ENCODE data around the gene TIMM17A. TPM values are rescaled to one million over a fixed set of nuclear protein-coding genes. Genes with fewer than 3 reads are reported as not detected.
A peak's percentile ranks its signal among the peaks of the same experiment; 100 is the strongest.

The TIMM17A gene
- 10 to 100 TPM; 18.7 to 34.9 (median 29.7) TPM for total RNA-seq

- peak within 1 kb of the TSS; percentile 66 to 80 for H3K4me3 ChIP-seq
- peak; percentile 96 to 97 for DNase-seq
- H3K36me3 ChIP-seq = no peaks in the 10 kb centered on the region
- H3K27me3 ChIP-seq = no peaks in the 10 kb centered on the region
- peak within 1 kb of the TSS; percentile 84 to 89 for H3K27ac ChIP-seq
- intact Hi-C loops (cut with DNase I; ENCODE audit: low total_unique reads) = no loop called here
- peak; percentile 87 to 91 for TF ChIP-seq POLR2A (IDR thresholded peaks at IDR 0.05)
- peak in 3 of 4 experiments; percentile 7 to 22 (median 13) for TF ChIP-seq CTCF (IDR thresholded peaks at IDR 0.05)
- H3K9me3 ChIP-seq = no peaks in the 10 kb centered on the region
- H3K4me1 ChIP-seq = peaks cover 0 to 10% of the 10 kb centered on the region in 2 donors
Observed at GRCh38 chr1:201955009-201955728, at the start of gene TIMM17A. TIMM17A (plus strand) TSS chr1:201955503; CDS start chr1:201955527, 24 bp downstream.

GRCh38 chr1:201906336-201906735 is 49.0 kb upstream of the TIMM17A start:
- no peaks in the 10 kb centered on the region for H3K36me3 ChIP-seq
- no peak overlapping the region for H3K4me3 ChIP-seq
- peak in 1 of 2 donors; percentile 34 for DNase-seq
- no peaks in the 10 kb centered on the region for H3K9me3 ChIP-seq
- intact Hi-C loops (cut with DNase I; ENCODE audit: low total_unique reads) = no loop called here
- H3K27ac ChIP-seq = peak overlapping the region; percentile 94 to 98
- H3K4me1 ChIP-seq = peaks cover 26 to 35% of the 10 kb centered on the region in 2 donors
- TF ChIP-seq CTCF (IDR thresholded peaks at IDR 0.05) = no peak
- no peak for TF ChIP-seq POLR2A (IDR thresholded peaks at IDR 0.05)
- H3K27me3 ChIP-seq = no peaks in the 10 kb centered on the region

GRCh38 chr1:201907621-201908020 is 47.7 kb upstream of the TIMM17A start:
- H3K36me3 ChIP-seq = no peaks in the 10 kb centered on the region
- no peaks in the 10 kb centered on the region for H3K9me3 ChIP-seq
- H3K4me3 ChIP-seq = no peak overlapping the region
- H3K27me3 ChIP-seq = no peaks in the 10 kb centered on the region
- intact Hi-C loops (cut with DNase I; ENCODE audit: low total_unique reads) = no loop called here
- TF ChIP-seq CTCF (IDR thresholded peaks at IDR 0.05) (no peak), POLR2A (IDR thresholded peaks at IDR 0.05) (no peak)
- no peak for DNase-seq
- H3K27ac ChIP-seq = peak overlapping the region; percentile 94 to 98
- peaks cover 26 to 30% of the 10 kb centered on the region in 2 donors for H3K4me1 ChIP-seq

GRCh38 chr1:201911826-201912571 is 43.3 kb upstream of the TIMM17A start:
- DNase-seq = no peak
- no peaks in the 10 kb centered on the region for H3K9me3 ChIP-seq
- no peaks in the 10 kb centered on the region for H3K27me3 ChIP-seq
- no peaks in the 10 kb centered on the region for H3K36me3 ChIP-seq
- no peak overlapping the region for H3K4me3 ChIP-seq
- TF ChIP-seq POLR2A (IDR thresholded peaks at IDR 0.05) (no peak), CTCF (IDR thresholded peaks at IDR 0.05) (no peak)
- H3K27ac ChIP-seq = peak overlapping the region; percentile 94 to 98
- H3K4me1 ChIP-seq = peaks cover 23 to 24% of the 10 kb centered on the region in 2 donors
- intact Hi-C loops (cut with DNase I; ENCODE audit: low total_unique reads) = no loop called here

GRCh38 chr1:201912832-201913231 is 42.5 kb upstream of the TIMM17A start:
- H3K9me3 ChIP-seq = no peaks in the 10 kb centered on the region
- DNase-seq = peak; percentile 54 to 89
- H3K27me3 ChIP-seq = no peaks in the 10 kb centered on the region
- peaks cover 19 to 28% of the 10 kb centered on the region in 2 donors for H3K4me1 ChIP-seq
- H3K4me3 ChIP-seq = no peak overlapping the region
- TF ChIP-seq CTCF (IDR thresholded peaks at IDR 0.05) (no peak), POLR2A (IDR thresholded peaks at IDR 0.05) (peak; percentile 40 to 82)
- no peaks in the 10 kb centered on the region for H3K36me3 ChIP-seq
- intact Hi-C loops (cut with DNase I; ENCODE audit: low total_unique reads) = no loop called here
- peak overlapping the region; percentile 94 to 98 for H3K27ac ChIP-seq
